ENCODE measurements around the gene TRIM52. TPM values are rescaled to one million over a fixed set of nuclear protein-coding genes. Genes with fewer than 3 reads are reported as not detected.
A peak's percentile ranks its signal among the peaks of the same experiment; 100 is the strongest.

Gene TRIM52
- total and polyA plus RNA-seq, 9 of the 15 experiments (the other 6 are each of a cell fraction or from before 2014, with no cell fraction given), result 3.3 to 21.9 (median 13.5) TPM

DNA sequence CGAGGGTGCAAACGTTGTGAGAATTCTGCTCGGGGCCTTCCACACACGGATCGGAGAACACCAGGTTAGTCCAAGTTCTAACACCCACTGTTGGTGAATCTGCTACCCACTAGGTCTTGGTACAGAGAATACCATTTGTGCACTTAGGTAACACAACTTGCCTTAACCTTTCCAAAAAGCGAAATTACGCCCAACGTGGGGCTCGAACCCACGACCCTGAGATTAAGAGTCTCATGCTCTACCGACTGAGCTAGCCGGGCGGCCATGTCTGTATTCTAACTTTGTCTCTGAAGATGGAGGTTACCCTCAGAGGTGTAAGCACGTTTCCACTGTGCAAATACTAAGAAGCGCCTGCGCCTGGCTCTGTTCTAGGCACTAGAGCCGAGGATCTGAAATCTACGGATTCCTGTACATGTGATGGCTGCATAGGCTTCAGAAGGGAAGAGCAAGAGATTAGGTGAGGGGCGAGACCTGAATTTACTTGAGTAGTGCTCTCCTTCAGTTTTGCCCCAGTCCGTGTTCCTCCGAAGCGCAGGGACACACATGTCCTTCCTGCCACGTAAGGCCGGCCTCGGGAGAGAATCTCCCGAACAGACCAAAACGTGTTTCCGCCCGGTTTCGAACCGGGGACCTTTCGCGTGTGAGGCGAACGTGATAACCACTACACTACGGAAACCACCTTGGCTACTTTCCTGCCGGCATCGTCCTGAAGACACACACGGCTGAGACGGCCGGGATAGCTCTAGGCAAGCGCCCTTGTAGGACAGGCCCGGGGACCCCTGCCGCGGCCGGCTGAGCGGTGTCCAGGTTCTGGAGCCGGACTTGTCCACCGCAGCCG, 38.9 kb downstream of the TRIM52 start (continued):
- TF ChIP-seq, protein P1, sequence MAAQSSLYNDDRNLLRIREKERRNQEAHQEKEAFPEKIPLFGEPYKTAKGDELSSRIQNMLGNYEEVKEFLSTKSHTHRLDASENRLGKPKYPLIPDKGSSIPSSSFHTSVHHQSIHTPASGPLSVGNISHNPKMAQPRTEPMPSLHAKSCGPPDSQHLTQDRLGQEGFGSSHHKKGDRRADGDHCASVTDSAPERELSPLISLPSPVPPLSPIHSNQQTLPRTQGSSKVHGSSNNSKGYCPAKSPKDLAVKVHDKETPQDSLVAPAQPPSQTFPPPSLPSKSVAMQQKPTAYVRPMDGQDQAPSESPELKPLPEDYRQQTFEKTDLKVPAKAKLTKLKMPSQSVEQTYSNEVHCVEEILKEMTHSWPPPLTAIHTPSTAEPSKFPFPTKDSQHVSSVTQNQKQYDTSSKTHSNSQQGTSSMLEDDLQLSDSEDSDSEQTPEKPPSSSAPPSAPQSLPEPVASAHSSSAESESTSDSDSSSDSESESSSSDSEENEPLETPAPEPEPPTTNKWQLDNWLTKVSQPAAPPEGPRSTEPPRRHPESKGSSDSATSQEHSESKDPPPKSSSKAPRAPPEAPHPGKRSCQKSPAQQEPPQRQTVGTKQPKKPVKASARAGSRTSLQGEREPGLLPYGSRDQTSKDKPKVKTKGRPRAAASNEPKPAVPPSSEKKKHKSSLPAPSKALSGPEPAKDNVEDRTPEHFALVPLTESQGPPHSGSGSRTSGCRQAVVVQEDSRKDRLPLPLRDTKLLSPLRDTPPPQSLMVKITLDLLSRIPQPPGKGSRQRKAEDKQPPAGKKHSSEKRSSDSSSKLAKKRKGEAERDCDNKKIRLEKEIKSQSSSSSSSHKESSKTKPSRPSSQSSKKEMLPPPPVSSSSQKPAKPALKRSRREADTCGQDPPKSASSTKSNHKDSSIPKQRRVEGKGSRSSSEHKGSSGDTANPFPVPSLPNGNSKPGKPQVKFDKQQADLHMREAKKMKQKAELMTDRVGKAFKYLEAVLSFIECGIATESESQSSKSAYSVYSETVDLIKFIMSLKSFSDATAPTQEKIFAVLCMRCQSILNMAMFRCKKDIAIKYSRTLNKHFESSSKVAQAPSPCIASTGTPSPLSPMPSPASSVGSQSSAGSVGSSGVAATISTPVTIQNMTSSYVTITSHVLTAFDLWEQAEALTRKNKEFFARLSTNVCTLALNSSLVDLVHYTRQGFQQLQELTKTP (IDR thresholded peaks at IDR 0.05; ENCODE audit: low read depth in 1 of 2, partially characterized antibody in 2 of 2), result peak in 1 of 2 experiments; percentile 89
- TF ChIP-seq RNF2 (IDR thresholded peaks at IDR 0.05) (peak; percentile 89), TBP (optimal IDR thresholded peaks at IDR 0.05; ENCODE audit: low read depth, low read length) (peak; percentile 98), MAZ (CRISPR knock-in tag; conservative IDR thresholded peaks at IDR 0.05 in 1 of 2, IDR thresholded peaks at IDR 0.05 in 1 of 2) (peak in 1 of 2 experiments; percentile 59; a peak in 3 of 4 replicates), TBL1XR1 (IDR thresholded peaks at IDR 0.05; ENCODE audit: low read length in 2 of 2) (peak; percentile 46 to 96; a peak in 3 of 4 replicates), ZNF785 (CRISPR knock-in tag; IDR thresholded peaks at IDR 0.05) (no peak), TAF9B (IDR thresholded peaks at IDR 0.05; ENCODE audit: partially characterized antibody) (no peak), SREBF2 (CRISPR knock-in tag; IDR thresholded peaks at IDR 0.05) (no peak), MED1 (CRISPR knock-in tag; IDR thresholded peaks at IDR 0.05; ENCODE audit: borderline replicate concordance) (no peak), SIN3A (IDR thresholded peaks at IDR 0.05; ENCODE audit: borderline replicate concordance in 2 of 2, control insufficient read depth in 1 of 2, low read depth in 2 of 2, low read length in 2 of 2) (peak in 1 of 2 experiments; percentile 41; a peak in 2 of 4 replicates), SPI1 (IDR thresholded peaks at IDR 0.05; ENCODE audit: borderline replicate concordance, low read depth, low read length) (peak; percentile 35; the same call in 1 of the 2 replicates), PPARD (CRISPR knock-in tag; IDR thresholded peaks at IDR 0.05) (no peak)
- TF ChIP-seq, protein P2, sequence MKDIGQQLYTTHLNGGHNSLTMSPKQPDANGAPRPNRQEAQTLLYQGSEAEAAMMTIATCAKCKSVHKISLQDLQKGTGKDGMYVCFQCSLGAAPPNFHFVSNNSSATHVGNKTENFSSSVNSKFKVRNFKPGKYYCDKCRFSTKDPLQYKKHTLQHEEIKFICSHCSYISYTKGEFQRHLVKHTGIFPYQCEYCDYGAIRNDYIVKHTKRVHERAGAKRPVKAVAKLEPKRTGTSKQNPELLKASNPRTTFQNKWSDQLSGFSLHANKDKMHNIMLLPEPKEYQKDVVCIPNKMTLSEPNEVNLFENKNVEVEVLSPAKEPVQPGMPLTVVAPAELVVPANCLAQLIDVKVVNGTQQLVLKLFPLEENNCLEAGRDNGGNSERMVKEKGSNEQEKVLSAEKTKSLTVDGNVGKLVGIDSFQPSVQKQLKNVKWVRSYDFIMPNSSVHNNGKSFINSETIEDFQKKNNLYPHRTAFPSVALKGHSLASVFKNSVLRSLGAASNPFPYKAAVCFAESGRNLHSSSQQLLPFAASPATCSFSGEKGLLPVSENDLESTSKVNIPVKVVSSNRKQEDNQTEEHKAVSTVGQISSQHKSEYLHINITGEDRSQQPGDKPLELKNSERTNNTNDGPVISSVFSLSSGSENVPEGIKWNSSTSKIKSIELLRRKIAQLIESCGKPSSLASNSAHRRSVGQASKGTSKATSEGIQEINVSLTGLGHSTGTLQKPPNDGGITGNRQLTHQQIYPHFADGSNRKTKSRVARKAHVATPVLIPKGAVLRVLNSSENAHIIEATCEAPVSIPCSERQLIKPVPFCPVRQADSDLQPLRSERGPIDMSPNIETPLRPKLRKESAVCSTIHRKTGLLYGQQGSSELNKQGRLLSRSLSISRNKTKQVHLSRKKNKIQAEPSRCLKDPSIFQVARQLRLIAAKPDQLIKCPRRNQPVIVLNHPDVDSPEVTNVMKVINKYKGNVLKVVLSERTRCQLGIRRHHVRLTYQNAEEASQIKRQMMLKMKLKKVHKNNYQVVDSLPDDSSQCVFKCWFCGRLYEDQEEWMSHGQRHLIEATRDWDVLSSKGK (CRISPR knock-in tag; IDR thresholded peaks at IDR 0.05), result no peak
- TF ChIP-seq, protein P3, sequence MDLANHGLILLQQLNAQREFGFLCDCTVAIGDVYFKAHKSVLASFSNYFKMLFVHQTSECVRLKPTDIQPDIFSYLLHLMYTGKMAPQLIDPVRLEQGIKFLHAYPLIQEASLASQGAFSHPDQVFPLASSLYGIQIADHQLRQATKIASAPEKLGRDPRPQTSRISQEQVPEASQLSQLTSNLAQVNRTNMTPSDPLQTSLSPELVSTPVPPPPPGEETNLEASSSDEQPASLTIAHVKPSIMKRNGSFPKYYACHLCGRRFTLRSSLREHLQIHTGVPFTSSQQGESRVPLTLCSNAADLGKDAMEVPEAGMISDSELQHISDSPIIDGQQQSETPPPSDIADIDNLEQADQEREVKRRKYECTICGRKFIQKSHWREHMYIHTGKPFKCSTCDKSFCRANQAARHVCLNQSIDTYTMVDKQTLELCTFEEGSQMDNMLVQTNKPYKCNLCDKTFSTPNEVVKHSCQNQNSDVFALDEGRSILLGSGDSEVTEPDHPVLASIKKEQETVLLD (IDR thresholded peaks at IDR 0.05), result peak; percentile 26; the same call in 1 of the 2 replicates
- TF ChIP-seq, protein P4, sequence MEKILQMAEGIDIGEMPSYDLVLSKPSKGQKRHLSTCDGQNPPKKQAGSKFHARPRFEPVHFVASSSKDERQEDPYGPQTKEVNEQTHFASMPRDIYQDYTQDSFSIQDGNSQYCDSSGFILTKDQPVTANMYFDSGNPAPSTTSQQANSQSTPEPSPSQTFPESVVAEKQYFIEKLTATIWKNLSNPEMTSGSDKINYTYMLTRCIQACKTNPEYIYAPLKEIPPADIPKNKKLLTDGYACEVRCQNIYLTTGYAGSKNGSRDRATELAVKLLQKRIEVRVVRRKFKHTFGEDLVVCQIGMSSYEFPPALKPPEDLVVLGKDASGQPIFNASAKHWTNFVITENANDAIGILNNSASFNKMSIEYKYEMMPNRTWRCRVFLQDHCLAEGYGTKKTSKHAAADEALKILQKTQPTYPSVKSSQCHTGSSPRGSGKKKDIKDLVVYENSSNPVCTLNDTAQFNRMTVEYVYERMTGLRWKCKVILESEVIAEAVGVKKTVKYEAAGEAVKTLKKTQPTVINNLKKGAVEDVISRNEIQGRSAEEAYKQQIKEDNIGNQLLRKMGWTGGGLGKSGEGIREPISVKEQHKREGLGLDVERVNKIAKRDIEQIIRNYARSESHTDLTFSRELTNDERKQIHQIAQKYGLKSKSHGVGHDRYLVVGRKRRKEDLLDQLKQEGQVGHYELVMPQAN (IDR thresholded peaks at IDR 0.05; ENCODE audit: borderline replicate concordance), result peak; percentile 85; the same call in 1 of the 2 replicates
